NCI-H446 (cell line): Measurements from ENCODE around the gene TMEM201.
"Not testable (repeated sequence)": the region's sequence is repeated elsewhere in the genome, so short reads cannot be mapped to it uniquely, and the experiment has no call there.

Experiments used
- DNase-seq, 2 experiments: peaks; one replicate each; lab custom pipeline; 2025; lab: John Stamatoyannopoulos, UW

TMEM201 gene

DNA sequence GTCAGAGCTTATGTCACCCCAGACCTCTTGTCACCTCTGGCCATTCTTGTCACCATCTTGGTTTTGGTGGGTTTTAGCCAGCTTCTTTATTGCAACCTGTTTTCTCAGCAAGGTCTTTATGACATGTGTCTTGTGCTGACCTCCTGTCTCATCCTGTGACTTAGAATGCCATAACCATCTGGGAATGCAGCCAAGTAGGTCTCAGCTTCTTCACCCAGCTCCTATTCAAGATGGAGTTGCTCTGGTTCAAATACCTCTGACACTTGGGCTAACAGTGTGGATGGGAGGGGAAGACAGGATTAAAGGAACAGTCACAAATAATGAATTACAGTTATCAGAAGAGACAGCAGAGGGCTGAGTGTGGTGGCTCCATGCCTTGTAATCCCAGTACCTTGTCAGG lies 32.3 kb downstream of the TMEM201 start:
- no peak for DNase-seq

DNA sequence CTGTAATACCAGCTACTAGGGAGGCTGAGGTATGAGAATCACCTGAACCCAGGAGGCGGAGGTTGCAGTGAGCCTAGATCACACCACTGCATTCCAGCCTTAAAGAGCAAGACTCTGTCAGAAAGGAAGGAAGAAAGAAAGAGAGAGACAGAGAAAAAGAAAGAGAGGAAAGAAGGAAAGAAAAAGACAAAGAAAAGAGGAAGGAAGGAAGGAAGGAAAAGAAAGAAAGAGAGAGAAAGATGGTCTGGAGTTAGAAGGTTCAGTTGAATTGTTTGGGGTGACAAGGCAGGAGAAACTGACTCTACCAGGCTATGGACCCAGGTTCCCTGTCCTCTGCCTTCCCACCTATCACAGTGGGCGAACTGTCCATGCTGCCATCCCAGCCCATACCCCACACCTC lies 35.4 kb downstream of the TMEM201 start:
- DNase-seq: no peak

DNA sequence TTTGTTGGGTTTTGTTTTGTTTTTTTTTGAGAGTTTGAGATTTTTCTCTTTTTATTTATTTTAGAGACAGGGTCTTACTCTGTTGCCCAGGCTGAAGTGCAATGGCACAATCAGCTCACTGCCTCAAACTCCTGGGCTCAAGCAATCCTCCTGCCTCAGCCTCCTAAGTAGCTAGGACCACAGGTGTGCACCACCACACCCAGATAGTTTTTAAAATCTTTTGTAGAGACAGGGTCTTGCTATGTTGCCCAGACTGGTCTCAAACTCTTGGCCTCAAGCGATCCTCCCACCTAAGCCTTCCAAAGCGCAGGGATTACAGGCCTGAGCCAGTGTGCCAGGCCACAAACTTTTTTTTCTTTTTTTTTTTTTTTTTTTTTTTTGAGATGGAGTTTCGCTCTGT lies 36.3 kb downstream of the TMEM201 start:
- not testable (repeated sequence) for DNase-seq

DNA sequence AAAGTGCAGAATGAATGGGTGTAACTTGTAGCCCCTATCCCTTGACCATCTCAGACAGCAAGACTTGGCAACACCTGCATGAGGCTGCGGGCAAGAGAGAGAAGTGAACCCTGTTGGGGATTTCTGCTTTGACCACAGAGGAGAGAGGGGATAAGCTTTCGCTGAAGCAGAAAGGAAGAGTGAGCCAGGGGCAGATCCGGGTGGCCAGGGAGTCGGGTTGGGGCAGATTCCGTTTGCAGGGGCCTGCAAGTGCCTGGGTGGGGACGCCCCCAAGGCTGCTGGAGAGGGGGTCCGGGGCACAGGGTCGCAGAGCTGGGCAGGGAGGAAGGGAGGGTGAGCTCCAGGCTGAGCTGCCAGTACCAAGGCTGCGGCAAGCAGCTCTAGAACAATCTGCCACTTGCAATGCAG lies 37.5 kb downstream of the TMEM201 start:
- DNase-seq: no peak

DNA sequence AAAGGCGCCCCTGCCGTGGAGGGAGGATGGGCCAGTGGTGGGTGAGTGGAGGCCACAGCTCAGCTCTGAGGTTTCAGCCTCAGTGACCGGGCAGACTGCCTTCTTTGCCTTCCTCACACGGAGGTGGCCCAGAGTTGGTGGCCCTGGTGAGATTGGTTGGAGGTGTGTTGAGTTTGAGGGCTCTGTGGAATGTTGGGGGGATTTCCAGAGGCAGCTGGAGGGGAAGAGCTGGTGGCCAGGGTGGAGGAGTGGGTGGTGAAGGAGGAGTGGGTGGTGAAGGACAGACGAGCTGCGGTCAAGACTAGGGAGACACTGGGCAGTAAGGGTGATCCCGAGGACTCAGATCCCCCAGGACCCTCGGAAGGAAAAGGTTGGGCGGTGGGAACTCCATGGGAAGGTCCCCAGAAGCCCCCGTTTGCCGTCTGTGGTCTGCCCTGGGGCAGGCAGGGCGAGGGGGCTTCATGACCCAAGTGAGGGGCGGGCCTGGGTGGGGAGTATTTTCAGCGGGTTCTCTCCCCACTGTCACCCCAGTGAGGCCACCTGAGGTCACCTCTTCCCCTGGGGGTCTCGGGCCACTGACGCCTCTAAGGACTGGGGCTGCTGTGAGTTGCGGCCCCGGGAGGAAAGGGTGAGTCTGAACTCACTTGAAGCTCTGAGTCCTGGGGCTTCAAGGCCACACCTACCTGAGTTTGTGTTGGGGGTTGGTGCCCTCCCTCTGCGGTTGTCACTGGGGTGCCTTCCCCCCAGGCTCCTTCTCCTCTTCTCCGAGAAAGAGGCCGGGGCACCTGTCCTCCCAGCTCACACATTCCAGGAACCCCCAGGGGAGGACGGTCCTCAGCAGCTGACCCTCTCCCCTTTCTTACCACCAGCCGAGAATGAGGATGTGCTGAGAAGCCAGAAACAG lies 40.1 kb downstream of the TMEM201 start:
- no peak for DNase-seq

DNA sequence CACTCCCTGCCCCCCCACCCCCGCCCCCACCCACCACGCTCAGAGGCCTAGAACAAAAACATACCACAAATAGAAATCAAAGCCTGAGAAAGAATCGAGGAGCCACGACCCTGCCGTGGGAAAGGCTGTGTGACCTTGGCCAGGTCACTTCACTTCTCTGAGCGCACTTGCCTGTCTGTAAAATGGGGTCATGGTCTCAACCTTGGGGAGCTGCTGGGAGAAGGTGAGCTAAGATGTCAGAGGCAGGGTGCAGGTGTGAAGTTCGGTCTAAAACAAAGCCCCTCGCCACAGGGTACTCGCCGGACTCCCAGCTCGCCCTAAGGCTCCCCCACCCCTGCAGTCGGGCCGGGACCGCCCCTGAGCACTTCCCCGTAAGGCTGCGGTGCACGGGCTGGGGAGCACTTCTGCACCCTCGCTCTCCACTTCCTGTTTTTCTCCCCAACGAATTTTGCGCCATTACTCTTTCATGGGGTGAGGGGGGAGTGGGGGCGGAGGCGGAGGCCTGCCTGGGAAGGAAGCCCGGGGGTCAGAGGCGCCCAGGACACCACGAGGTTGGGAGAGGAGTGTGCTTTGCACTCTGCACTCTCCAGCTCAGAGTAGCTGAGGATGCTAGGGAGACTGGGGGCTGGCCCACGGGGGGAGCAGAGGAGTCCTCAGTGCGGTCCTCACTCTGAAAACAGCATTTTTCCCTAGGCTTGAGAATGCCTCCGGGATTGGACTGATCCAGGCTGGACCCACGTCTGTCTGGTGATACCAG lies 40.9 kb downstream of the TMEM201 start:
- no peak for DNase-seq

DNA sequence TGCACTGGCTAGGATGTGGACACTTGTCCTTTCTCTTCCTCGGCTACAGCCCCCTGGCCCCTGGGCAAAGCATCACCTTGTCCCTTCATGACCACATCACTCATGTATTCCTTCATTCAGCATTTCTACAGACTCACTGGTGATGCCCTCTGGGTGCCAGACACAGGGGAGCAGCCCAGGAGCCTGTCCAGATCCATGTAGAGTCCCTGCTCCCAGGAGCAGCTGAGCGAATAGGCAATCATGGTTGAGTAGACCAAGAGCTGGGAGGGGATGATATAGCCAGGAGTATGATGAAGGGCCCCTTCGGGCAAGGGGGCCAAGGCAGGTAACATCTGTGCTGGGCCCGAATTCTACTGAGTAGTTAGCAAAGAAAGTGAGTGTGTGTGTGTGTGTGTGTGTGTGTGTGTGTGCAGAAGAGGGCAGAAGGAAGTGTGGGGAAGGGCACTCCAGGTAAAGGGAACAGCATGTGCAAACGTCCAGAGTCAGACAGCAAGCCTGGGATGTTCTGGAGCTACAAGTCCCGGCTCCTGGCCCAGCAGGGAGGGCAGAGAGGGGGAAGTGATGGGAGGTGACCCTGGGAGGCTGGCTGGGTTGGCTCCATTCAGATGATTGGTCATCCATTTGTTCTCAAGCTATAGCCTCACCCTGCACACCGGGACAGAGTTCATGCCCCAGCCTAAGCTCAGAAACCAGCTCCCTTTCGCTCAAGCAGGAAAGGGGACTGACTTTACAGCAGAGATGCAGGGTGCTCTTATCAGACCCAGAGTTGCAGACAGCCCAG lies 41.8 kb downstream of the TMEM201 start:
- no peak for DNase-seq

DNA sequence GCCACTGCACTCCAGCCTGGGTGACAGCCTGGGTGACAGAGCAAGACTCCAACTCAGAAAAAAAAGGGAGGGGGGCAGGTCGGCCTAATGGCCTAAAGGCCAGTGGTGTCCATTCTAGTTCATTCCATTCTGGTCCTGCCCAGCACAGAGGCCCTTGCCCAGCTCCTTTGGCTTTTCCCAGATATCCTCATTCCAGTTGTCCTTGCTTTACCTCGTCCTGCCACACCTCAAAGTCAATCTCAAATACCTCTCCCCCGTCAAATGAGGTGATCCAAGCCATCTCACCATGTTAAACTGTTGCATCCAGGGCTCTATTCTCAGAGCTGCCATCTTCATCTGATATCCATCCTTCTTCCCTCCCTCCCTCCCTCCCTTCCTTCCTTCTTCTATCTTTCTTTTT lies 42.9 kb downstream of the TMEM201 start:
- DNase-seq: no peak

DNA sequence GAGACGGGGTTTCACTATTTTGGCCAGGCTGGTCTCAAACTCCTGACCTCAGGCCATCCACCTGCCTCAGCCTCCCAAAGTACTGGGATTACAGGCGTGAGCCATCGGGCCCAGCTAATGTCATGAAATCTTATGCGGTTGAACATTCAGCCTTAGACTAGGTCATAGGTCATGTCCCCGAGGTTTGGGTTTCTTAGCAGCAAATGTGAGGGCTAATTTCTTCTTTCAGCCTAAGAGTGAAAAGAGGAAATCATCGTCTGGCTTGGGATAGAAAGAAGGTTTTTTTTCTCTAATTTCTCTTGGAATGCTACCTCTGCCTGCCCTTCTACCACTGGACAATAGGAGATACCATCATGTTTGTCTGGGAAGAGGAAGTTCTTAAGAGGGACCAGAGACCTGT lies 44.8 kb downstream of the TMEM201 start:
- no peak for DNase-seq

DNA sequence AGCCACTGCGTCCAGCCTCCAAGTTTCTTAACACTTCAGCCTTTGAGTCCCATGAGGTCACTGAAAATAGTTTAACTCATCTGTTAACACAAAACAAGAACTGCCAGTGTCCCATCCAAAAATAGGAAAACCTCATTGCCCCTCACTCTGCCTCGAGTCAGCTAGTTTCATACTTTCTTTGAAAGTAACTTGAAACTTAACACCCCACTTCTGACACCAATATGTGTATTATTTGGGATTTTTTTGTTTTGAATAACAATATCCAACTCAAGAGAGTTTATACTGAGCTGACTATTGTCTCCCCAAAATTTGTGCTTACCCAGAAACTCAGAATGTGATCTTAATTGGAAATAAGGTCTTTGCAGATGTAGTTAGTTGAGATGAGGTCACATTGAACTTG lies 45.9 kb downstream of the TMEM201 start:
- no peak for DNase-seq

DNA sequence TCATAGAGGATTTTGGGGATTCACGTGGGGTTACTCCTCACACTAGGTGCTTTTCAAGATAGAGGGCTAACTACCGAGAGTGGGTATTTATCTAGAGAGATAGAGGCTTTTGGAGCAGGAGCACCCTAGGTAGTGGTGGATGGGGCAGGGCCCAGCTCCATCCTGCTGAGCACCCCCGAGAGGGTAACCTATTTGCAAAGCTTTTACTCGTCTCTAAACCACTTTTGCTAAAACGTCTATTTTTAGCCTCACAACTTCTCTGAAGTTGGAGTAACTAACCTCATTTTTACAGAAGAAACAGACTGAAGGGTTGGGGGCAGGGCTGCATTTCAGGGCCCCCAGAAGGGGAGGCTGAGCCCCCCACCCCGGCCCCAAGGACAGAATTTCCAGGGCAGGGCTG lies 50.5 kb downstream of the TMEM201 start:
- no peak for DNase-seq

DNA sequence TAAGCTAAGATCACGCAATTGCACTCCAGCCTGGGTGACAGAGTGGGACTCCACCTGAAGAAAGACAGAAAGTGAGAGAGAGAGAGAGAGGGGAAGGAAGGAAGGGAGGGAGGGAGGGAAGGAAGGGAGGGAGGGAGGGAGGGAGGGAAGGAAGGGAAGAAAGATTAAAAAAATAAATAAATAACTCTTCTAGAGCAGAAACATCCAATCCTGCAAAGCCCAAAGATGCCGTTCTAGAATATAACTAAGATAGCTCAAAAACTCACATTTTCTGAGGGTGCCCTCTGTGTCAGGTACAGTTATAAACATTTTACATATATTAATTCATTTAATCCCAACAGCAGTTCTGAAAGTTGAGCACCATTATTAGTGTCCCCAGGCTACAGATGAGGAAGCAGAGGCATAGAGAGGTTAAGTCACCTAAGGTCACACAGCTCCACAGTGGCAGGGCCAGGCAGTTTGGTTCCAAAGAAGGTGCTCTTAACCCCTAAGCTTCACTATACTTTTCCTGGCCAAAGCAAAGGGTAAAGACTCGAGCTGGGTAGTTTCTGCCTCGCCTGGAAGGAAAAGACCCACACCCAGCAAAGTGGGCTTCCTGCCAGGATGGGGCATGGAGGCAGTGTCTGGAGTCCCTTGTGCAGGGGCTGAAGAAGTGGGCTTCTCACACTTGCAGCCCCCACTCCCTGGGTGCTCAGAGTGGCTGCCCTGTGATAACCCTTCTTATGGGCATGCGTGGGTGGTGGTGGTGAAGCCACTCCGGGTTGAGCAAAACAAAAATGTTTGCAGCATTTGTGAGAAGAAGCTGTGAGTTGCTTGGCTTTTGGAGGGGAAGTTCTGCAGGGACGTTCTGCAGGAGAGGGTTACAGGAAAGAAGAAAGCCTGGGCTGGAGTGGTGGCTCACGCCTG lies 54.9 kb downstream of the TMEM201 start:
- no peak for DNase-seq

DNA sequence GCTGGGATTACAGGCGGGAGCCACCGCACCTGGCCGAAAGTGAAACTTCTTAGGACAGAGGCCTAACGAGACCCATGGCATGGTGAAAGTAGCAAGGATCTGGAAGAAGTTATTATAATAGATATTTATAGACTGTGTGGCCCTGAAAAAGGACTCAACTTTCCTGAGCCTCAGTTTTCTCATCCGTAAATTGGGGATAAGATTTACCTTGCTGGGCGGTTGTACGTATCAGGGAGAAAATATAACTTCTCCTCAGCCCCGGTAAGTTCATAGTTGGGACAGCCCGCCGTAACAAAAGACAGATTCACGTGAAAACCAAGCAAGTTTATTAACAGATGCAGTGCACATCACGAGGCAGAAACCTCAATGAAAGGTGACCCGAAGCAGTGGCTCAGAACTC lies 57.3 kb downstream of the TMEM201 start:
- no peak for DNase-seq

DNA sequence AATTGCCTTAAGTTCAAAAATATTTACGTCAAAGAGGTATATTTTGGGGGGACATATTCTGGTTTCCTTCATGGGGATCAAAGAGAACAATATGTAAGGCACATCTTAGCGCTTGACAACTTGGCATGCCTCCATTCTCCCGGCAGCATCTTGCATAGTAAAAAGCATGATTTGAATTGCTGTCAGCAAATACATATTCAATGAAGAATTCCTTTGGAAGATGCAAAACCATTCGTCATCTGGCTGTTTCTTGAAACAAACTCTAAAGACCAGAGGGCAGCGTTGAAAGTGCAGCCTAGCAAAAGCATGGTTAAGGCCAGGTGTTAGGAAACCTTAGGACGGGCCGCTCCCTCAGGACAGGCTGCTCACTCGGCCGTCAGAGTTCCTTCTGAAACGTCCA lies 59.5 kb downstream of the TMEM201 start:
- DNase-seq: no peak

DNA sequence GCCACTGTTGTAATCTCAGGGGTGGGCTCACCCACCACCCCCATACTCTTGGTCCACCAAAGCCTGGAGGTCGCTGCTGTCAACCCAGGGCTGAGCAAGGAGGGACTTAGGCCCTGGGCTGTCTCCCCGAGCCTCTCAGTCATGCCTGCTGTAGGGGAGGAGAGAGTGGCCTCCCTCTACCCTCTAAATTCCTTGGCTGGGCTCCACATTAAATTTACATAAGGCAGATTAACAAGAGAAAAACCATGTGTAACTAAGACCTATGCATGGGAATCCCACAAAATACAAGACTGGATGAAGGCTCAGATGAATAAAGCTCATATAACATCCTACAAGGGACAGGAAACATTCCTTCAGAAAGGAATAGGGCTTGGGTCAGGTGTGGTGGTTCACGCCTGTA lies 61.1 kb downstream of the TMEM201 start:
- no peak for DNase-seq

DNA sequence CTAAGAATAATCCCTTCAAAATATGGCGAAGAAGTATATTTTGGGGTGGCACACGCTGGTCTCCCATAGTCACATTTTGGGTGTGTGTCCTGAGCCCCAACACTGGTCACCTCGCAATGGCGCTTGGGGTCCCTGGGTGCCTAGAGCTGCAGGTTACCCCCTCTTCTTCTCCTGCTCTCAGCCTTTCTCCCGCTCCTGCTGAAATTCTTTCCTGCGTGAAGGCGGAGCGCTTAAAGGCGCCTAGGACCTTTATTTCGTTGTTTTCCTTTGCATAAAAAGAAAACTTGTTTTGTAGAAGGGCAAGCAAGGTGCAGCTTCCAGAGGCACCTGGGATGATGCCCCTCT lies 62.5 kb downstream of the TMEM201 start:
- no peak for DNase-seq

DNA sequence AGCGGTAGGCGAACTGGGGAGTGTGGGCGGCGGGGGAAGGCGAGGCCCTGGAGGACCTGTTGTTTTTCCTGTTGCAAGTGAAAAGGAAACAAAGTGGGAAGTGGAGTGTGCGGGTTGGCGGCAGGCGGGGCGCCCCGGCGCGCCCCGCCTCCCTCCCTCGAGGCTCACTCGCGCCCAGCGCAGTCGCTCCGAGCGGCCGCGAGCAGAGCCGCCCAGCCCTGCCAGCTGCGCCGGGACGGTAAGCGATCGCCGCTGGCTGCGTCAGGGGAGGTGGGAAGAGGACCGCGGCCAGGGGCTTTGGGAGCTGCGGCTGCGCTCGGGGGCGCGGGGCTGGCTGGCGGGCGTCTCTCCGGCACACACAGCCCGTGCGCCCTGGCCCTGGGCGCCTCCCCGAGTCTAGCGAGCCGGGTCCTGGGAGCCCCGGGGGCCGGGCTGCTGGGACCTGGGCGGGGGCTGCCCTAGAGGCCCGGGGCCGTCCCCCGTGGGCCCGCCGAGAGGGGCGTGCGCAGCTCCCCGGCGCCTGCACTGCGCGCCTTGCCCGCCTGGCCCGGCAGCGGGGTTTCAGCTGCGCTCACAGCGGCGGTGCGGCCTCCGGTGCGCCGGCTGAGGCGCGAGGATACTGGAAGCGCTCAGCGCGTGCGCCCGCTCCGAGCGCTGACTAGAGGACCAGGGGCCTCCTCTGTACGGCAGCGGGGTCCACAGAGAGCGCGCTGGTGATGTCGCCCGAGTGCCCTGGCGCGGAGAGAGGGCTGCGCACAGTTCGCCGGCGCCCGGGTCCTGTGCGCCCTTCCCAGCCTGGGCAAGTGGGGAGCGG lies 63.1 kb downstream of the TMEM201 start, which contains the start of gene PIK3CD:
PIK3CD (plus strand) TSS at position 167 of the 814 bp plus-strand sequence. CDS start 58,725 bp downstream, outside the sequence.
- DNase-seq: no peak

DNA sequence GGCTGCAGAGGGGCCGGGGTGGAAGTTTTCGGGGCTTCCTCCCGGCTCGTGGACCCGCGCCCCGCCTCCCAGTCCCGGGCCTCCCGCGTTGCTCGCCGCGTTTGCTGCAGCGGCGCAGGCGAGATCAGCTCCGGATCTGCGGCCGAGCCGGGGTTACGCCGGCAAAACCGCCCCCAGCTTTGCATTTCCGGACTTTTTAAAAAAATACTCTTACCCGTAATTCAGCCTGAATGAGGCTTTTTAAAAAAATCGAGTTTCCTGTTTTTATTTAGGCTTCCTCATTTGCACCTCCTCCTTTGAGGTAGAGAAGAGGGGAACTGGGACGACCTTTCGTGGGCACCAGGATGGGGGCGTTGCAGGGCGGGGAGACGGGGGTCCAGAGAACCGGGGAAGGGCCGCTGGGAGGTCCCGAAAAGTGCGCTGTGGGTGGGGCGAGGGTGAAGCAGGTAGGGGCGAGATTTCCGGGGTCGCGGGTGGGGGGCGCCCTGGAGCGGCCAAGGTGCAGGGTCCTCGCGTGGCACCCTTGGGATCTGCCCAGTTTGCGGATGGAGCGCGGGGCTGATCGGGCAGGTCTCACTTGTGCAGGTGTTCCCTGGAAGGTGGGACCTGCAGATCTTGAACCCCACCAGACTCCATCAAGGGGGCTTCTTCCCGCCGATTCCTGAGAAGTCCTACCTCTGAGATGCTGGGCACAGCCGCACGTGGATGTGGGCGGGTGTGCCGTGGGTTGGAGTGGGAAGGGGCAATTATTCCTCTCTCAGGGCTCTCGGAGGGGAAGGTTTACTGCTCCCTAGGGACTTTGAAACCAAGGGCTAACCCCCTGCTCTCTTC lies 63.9 kb downstream of the TMEM201 start:
- DNase-seq: no peak

DNA sequence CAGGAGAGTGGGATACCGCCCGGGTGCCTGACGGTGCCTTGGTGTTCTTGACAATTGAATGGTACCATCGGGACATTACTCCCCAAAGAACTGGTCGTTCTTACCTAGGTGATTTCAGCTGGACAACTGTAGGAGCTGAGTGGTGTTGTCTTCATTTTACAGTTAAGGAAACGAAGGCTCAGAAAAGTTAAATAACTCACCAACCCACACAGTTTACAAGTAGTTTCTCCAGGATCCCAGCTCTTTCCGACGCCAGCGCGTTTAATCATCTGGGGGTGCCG lies 64.4 kb downstream of the TMEM201 start:
- DNase-seq: no peak

DNA sequence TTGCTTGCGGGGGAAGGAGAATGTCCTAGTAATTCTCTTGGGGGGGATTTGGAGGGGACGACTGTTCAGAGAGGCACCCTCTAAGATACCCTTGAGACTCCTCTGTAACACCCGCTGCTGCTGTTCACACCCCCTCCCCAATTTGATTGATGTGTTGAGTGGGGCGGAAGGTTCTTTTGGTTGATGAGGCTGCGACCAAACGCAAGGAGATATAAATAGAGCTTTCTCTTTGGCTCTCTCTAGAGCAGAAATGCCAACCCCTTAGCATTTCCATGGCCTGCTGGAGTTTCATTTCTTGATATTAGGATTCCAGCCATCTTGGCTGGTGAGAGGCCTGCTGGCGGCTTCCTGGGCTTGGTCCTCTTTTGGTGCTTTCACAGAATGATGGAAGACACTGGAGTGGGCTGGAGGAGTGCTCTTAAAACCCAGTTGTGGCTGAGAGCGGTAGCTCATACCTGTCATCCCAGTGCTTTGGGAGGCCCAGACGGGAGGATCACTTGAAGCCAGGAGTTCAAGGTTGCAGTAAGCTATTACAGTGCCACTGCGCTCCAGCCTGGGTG lies 64.9 kb downstream of the TMEM201 start:
- DNase-seq: no peak
